PC-9 (cell line): Measurements from ENCODE around the gene TMEM214. TPM values are rescaled to one million over a fixed set of nuclear protein-coding genes. Genes with fewer than 3 reads are reported as not detected.
"Not testable (repeated sequence)": the region's sequence is repeated elsewhere in the genome, so short reads cannot be mapped to it uniquely, and the experiment has no call there.

Experiments used
- BruUV-seq: library from RNA; stranded (reverse); fragments of 400-500 nt; replicated peaks from 2 replicates; lab custom pipeline; 2021; lab: Mats Ljungman, UMichigan
- CTCF ChIA-PET: fragments of 300-600 bp; sonication (Branson Sonifier 250); formaldehyde crosslinking; loops from one replicate; lab custom pipeline; 2022; ENCODE audit warnings: antibody characterized with exemption; lab: Charles Lee
- POLR2A ChIA-PET: fragments of 300-600 bp; sonication (Branson Sonifier 250); formaldehyde crosslinking; loops from one replicate; lab custom pipeline; 2022; ENCODE audit warnings: antibody characterized with exemption; ENCODE audit not compliant: unreplicated experiment; lab: Charles Lee
- DNase-seq, 2 experiments: peaks; one replicate each; pipeline versions ENCODE4 v3.0.0 to v3.0.0-alpha.2; 2015 to 2022; ENCODE audit warnings: mixed read lengths in 1 of 2
- H2AFZ ChIP-seq: fragments of 200-600 bp; sonication (generic); 2 replicates; pipeline ENCODE4 v1.8.1; 2017; ENCODE audit warnings: antibody characterized with exemption
- H3F3A ChIP-seq: fragments of 200-600 bp; sonication (generic); 2 replicates; pipeline ENCODE4 v1.8.1; 2017; ENCODE audit warnings: antibody characterized with exemption, mild to moderate bottlenecking, low read depth; ENCODE audit not compliant: insufficient read depth
- H3K27ac ChIP-seq: fragments of 200-600 bp; sonication (generic); 2 replicates; pipeline ENCODE4 v1.6.1; 2016; ENCODE audit warnings: mixed run types
- H3K27me3 ChIP-seq: fragments of 200-600 bp; sonication (generic); 2 replicates; pipeline ENCODE4 v1.6.1; 2016; ENCODE audit warnings: low read depth, mixed run types; ENCODE audit not compliant: insufficient read depth
- H3K36me3 ChIP-seq: fragments of 200-600 bp; sonication (generic); 2 replicates; pipeline ENCODE4 v1.6.1; 2016; ENCODE audit warnings: low read depth, mixed run types
- H3K4me1 ChIP-seq: fragments of 200-600 bp; sonication (generic); replicated peaks from 2 replicates; pipeline ENCODE4 v1.6.1; 2016; ENCODE audit warnings: mixed run types; ENCODE audit not compliant: insufficient read depth
- H3K4me2 ChIP-seq: fragments of 200-600 bp; sonication (generic); 2 replicates; pipeline ENCODE4 v1.6.1; 2017; ENCODE audit warnings: mixed run types
- H3K4me3 ChIP-seq: fragments of 200-600 bp; sonication (generic); 2 replicates; pipeline ENCODE4 v1.6.1; 2016; ENCODE audit warnings: mixed run types
- H3K79me2 ChIP-seq: fragments of 200-600 bp; sonication (generic); 2 replicates; pipeline ENCODE4 v1.6.1; 2017; ENCODE audit warnings: low read depth, mixed run types
- H3K9me2 ChIP-seq: fragments of 200-600 bp; sonication (generic); 2 replicates; pipeline ENCODE4 v1.8.1; 2017; ENCODE audit warnings: mild to moderate bottlenecking; ENCODE audit not compliant: insufficient read depth
- H3K9me3 ChIP-seq: fragments of 200-600 bp; sonication (generic); 2 replicates; pipeline ENCODE4 v1.8.1; 2016; ENCODE audit warnings: low read depth; ENCODE audit not compliant: insufficient read depth
- H4K20me1 ChIP-seq: fragments of 200-600 bp; sonication (generic); 2 replicates; pipeline ENCODE4 v1.8.1; 2017; ENCODE audit not compliant: insufficient read depth
- CTCF ChIP-seq: fragments of 200-600 bp; sonication (generic); conservative IDR thresholded peaks from 2 replicates; pipeline ENCODE4 v1.6.1; 2017; ENCODE audit warnings: mixed run types, antibody characterized with exemption, mild to moderate bottlenecking, moderate library complexity
- EZH2 ChIP-seq: fragments of 200-600 bp; sonication (generic); IDR thresholded peaks from 2 replicates; pipeline ENCODE4 v1.8.0; 2017; ENCODE audit warnings: antibody characterized with exemption, low read depth
- intact Hi-C: fragments of 100-400 bp; cut with micrococcal nuclease; formaldehyde crosslinking; loops from one replicate; pipeline ENCODE4 v1.10.0; 2022; ENCODE audit not compliant: unreplicated experiment
- total RNA-seq: library from RNA; stranded (reverse); gene quantifications from 2 replicates; pipeline ENCODE4 v1.2.3, GENCODE V29; 2021

The TMEM214 gene
- total RNA-seq, 1 experiment from 2014 or later: 65.6 TPM

- DNase-seq: no peak
- H3K27me3 ChIP-seq: peaks cover 18% of the 10 kb centered on the region
- no peak overlapping the region for H2AFZ ChIP-seq
- peaks cover 8% of the 10 kb centered on the region for H3K36me3 ChIP-seq
- H3F3A ChIP-seq: peaks cover 9% of the 10 kb centered on the region; the same call in 1 of the 2 replicates
- H4K20me1 ChIP-seq: 0 out of 2 replicates have a peak, but pooled peaks cover 6% of the 10 kb centered on the region
- no peak overlapping the region for H3K27ac ChIP-seq
- no TSS peak for BruUV-seq
- no peak for TF ChIP-seq CTCF
- H3K9me3 ChIP-seq: no peaks in the 10 kb centered on the region
- H3K4me3 ChIP-seq: no peak overlapping the region
- H3K4me2 ChIP-seq: no peak overlapping the region
- intact Hi-C loops: no loop called here
- ChIA-PET POLR2A (no interaction called here), CTCF (no interaction called here)
- peaks cover 26% of the 10 kb centered on the region for H3K79me2 ChIP-seq
- peaks cover 11% of the 10 kb centered on the region for H3K4me1 ChIP-seq
- H3K9me2 ChIP-seq: no peaks in the 10 kb centered on the region
Measured at GRCh38 chr2:27073782-27074181, 41.0 kb downstream of the TMEM214 start.

- Histone ChIP-seq H3K27me3 (peaks cover 18% of the 10 kb centered on the region), H3K36me3 (no peaks in the 10 kb centered on the region), H3K4me3 (no peak overlapping the region), H3F3A (peaks cover 9% of the 10 kb centered on the region; the same call in 1 of the 2 replicates), H3K27ac (no peak overlapping the region), H3K79me2 (peaks cover 14% of the 10 kb centered on the region), H3K4me2 (no peak overlapping the region), H3K9me2 (no peaks in the 10 kb centered on the region), H2AFZ (no peak overlapping the region), H3K9me3 (no peaks in the 10 kb centered on the region), H4K20me1 (no peaks in the 10 kb centered on the region), H3K4me1 (peaks cover 7% of the 10 kb centered on the region)
- no peak for TF ChIP-seq CTCF
- TF ChIP-seq EZH2: no peak
- ChIA-PET CTCF (no interaction called here), POLR2A (no interaction called here)
- DNase-seq: no peak
- BruUV-seq: no TSS peak
- intact Hi-C loops: no loop called here
Measured at GRCh38 chr2:27074738-27075565, 42.2 kb downstream of the TMEM214 start.

GRCh38 chr2:27075566-27075871, 42.8 kb downstream of the TMEM214 start:
- H3K4me3 ChIP-seq, H3K79me2 ChIP-seq, H3K4me2 ChIP-seq, H3K36me3 ChIP-seq, BruUV-seq, H3K4me1 ChIP-seq, intact Hi-C loops, DNase-seq, H4K20me1 ChIP-seq, CTCF ChIA-PET, H3K9me3 ChIP-seq, H3F3A ChIP-seq, H3K27ac ChIP-seq, H2AFZ ChIP-seq, POLR2A ChIA-PET, H3K9me2 ChIP-seq: not testable (repeated sequence)
- peaks cover 18% of the 10 kb centered on the region for H3K27me3 ChIP-seq
